Testis (tissue), 3 donors: ENCODE measurements around the gene INTS7. TPM values are rescaled to one million over a fixed set of nuclear protein-coding genes. Genes with fewer than 3 reads are reported as not detected.

Source experiments
- DNase-seq: peaks from one replicate; pipeline ENCODE4 v3.0.0-alpha.2; 2019
- H3K27ac ChIP-seq, 2 donors: fragments of 200-600 bp; sonication (generic); one replicate each; pipeline ENCODE4 v1.5.1; 2019
- H3K27me3 ChIP-seq: fragments of 200-600 bp; sonication (generic); one replicate; pipeline ENCODE4 v1.5.1; 2019
- H3K36me3 ChIP-seq: fragments of 200-600 bp; sonication (generic); one replicate; pipeline ENCODE4 v1.5.1; 2017; ENCODE audit warnings: low read depth; ENCODE audit errors: missing control alignments
- H3K4me1 ChIP-seq: fragments of 200-600 bp; sonication (generic); one replicate; pipeline ENCODE4 v1.5.1; 2019
- H3K4me3 ChIP-seq, 2 donors: fragments of 200-600 bp; sonication (generic); one replicate each; pipeline ENCODE4 v1.5.1; 2017 to 2019
- H3K9me3 ChIP-seq: fragments of 200-600 bp; sonication (generic); one replicate; pipeline ENCODE4 v1.5.1; 2017
- CTCF ChIP-seq, 3 experiments: fragments of 450-650 bp in 2 of 3; fragments of 200-600 bp in 1 of 3; sonication (generic) in 1 of 3; IDR thresholded peaks; one replicate each; pipeline ENCODE4 v1.5.1; 2016 to 2019; ENCODE audit warnings: antibody characterized with exemption in 3 of 3, mild to moderate bottlenecking in 2 of 3, moderate library complexity in 1 of 3
- POLR2A ChIP-seq: fragments of 450-650 bp; IDR thresholded peaks from one replicate; pipeline ENCODE4 v1.6.1; 2017; ENCODE audit warnings: antibody characterized with exemption, mild to moderate bottlenecking, moderate library complexity
- WGBS, 2 donors: methylation state at CpG; one replicate each; pipeline ENCODE4 v1.1.5; 2018; 5-methylcytosine and 5-hydroxymethylcytosine counted together
- intact Hi-C: fragments of 100-400 bp; cut with DNase I; formaldehyde crosslinking; loops from one replicate; pipeline ENCODE4 v1.15.1; 2023; ENCODE audit warnings: low total_unique reads
- polyA plus RNA-seq: library from polyadenylated mRNA; stranded (reverse); fragments of 350-450 nt; fragmentation: Illumina TruSeq; extraction: RNeasy Lipid Tissue Mini Kit (QIAGEN cat#74804); gene quantifications from one replicate; pipeline ENCODE4 v1.2.3, GENCODE V29; 2014; ENCODE audit warnings: low read depth, low replicate concordance; ENCODE audit not compliant: insufficient read depth
- total RNA-seq, 2 donors: library from RNA; depleted of rRNA; stranded (reverse); fragments of >200 nt; gene quantifications; one replicate each; pipeline ENCODE4 v1.2.3, GENCODE V29; 2016

Gene INTS7
- total and polyA plus RNA-seq, 3 donors from 2014 or later: 29.9 to 51.1 (median 35.6) TPM

- H3K27me3 ChIP-seq: no peaks in the 10 kb centered on the region
- intact Hi-C loops: no loop called here
- TF ChIP-seq POLR2A (no peak), CTCF (IDR thresholded peaks at IDR 0.05) (no peak)
- 66 to 72% methylated on average over 6 to 9 of the region's 9 CpGs for WGBS, 2 donors
- no peak overlapping the region for H3K27ac ChIP-seq
- no peaks in the 10 kb centered on the region for H3K9me3 ChIP-seq
- H3K4me3 ChIP-seq: no peak overlapping the region
- H3K4me1 ChIP-seq: no peaks in the 10 kb centered on the region
- DNase-seq: no peak
- H3K36me3 ChIP-seq: no peaks in the 10 kb centered on the region
These were observed 103.0 kb downstream of the INTS7 start for GRCh38 chr1:211932231-211932932.

GRCh38 chr1:211929683-211930082, 105.7 kb downstream of the INTS7 start:
- 78 to 89% methylated on average over 2 of the region's 2 CpGs for WGBS, 2 donors
- H3K36me3 ChIP-seq: no peaks in the 10 kb centered on the region
- no peak for TF ChIP-seq CTCF (IDR thresholded peaks at IDR 0.05)
- no peak for TF ChIP-seq POLR2A
- no peak overlapping the region for H3K27ac ChIP-seq
- intact Hi-C loops: no loop called here
- H3K4me3 ChIP-seq: no peak overlapping the region
- H3K27me3 ChIP-seq: no peaks in the 10 kb centered on the region
- no peaks in the 10 kb centered on the region for H3K4me1 ChIP-seq
- H3K9me3 ChIP-seq: no peaks in the 10 kb centered on the region
- DNase-seq: no peak

- H3K9me3 ChIP-seq: no peaks in the 10 kb centered on the region
- 83 to 91% methylated on average over 7 to 9 of the region's 9 CpGs for WGBS, 2 donors
- H3K4me3 ChIP-seq: no peak overlapping the region
- no peak for DNase-seq
- no peak overlapping the region for H3K27ac ChIP-seq
- no peaks in the 10 kb centered on the region for H3K36me3 ChIP-seq
- no peaks in the 10 kb centered on the region for H3K27me3 ChIP-seq
- intact Hi-C loops: no loop called here
- TF ChIP-seq POLR2A (no peak), CTCF (IDR thresholded peaks at IDR 0.05) (no peak)
- H3K4me1 ChIP-seq: no peaks in the 10 kb centered on the region
These were observed 106.2 kb downstream of the INTS7 start for GRCh38 chr1:211928993-211929637.

- WGBS, 2 donors: 90 to 94% methylated on average over 1 of the region's 1 CpG
- H3K27ac ChIP-seq: no peak overlapping the region
- no peak for DNase-seq
- intact Hi-C loops: no loop called here
- H3K27me3 ChIP-seq: no peaks in the 10 kb centered on the region
- no peaks in the 10 kb centered on the region for H3K36me3 ChIP-seq
- no peaks in the 10 kb centered on the region for H3K4me1 ChIP-seq
- H3K4me3 ChIP-seq: no peak overlapping the region
- no peaks in the 10 kb centered on the region for H3K9me3 ChIP-seq
- no peak for TF ChIP-seq CTCF (IDR thresholded peaks at IDR 0.05)
- no peak for TF ChIP-seq POLR2A
These were observed 107.0 kb downstream of the INTS7 start for GRCh38 chr1:211928290-211928801.
